NCI-H187 treated with DMSO at 0.1 percent for 48 hours (cell line): ENCODE measurements around the gene AMN.

Source experiments
- DNase-seq: peaks from one replicate; lab custom pipeline; 2025; lab: John Stamatoyannopoulos, UW

The AMN gene

DNA sequence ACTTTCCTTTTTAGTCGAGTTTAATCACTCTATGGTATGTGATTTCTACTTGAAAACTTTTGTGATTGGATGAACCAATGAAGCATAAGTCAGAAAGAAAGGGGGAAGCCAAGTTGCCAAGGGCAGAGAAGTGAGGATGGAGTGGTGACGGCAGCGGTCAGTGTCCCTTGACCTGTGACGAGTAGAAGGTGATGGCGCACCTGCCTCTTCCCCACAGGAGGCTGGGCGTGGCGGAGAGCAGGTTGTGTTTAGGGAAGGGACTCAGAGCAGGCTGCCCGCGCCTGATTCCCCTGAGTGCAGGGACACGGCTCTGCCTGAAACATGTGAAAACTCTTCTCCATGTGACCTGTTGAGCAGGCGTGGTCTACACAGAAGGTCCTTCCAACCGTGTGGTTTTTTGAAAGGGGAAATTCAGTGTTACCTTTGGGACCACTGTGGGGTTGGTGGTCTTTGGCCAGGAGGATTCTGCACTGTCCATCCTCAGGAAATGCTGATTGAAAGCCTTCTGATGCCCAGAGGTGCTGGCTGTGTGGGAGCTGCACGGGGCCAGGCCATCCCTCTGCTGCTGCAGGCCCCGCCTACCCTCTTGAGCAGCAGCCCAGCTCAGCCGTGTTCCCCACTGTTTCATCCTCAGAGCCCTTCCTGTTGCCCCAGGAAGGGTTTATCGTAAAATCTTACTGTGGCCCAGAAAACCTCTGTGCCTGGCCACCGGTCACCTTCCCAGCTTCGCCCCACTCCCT is 23.5 kb upstream of the AMN start:
- DNase-seq = peak; percentile 11

DNA sequence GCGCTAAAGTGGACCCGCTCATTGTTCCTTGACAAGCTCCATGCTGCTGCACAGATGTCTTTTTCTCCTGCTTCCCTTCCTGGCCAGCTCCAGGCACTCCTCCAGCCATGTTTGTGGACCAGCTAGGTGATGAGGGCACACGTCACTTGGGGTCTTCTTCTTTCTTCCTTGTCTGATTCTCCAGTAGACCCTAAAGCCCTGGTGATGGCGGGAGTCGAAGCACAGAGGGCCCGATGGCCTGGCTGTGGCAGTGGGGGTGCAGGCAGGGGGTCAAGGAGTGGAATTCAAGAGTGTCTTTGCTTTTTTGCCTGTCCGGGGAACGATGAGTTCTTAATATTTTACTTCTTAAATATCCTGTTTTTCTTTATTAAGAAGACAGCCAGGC is 23.0 kb upstream of the AMN start:
- no peak for DNase-seq

DNA sequence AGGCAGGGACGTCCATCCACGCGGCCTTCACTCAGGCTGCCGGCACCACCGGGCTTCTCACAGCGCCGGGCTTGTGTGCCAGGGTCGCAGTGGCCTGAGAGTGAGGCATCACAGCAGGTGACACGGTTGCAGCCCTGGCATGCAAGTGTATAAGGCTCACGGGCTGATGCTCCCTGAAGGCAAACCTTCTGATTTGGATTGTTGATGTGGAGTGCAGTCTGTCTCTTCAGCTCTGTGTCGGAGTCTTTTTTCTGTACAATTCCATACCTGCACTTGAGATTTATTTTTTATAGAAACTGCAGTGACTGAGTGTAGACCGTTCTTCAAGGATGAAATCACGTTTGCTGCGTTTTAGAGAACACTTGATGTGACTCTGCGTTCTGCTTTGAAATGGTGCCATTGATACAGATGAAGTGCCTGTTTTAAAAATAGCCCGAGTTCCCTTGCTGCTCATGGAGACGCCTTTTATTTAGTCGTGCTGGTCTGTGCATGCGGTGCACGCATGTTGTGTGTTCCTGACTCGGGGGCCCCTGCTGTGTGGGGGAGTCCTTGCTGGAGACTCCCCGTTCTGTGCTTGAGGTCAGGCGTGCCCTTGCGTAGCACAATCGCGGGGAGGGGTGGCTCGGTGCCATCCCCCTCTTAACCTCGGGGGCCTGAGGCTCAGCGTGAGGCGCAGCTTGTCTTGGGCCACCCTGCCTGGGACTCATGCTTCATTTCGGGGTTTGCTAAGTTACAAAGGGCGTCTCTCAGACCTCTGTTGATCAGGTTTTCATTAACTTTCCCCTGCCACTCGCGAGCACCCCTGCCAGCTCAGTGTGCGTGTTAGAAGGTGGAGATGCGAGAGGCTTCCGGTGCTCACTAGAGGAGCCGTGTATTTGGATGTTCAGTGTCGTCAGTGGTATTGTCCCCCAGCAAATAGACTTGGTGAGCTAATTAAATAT is 21.6 kb upstream of the AMN start:
- no peak for DNase-seq

DNA sequence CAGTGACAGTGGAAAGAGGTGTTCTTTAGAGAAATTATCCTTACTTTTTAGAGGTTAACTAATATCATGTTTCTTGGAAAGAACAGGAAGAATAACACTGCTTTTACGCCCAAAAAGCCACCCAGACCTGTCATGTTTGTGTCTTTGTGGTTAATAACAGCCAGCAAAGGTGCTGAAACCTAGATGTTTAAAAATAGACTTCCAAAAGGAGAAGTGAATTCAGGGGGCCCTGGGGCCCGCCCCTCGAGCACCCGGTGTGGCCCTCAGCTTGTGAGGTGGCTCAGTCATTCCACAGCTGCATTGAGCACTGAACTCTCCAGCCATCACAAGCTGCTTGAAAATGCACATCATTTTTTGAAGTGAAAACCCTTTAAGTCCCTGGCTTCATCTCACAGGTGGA is 20.8 kb upstream of the AMN start:
- no peak for DNase-seq

DNA sequence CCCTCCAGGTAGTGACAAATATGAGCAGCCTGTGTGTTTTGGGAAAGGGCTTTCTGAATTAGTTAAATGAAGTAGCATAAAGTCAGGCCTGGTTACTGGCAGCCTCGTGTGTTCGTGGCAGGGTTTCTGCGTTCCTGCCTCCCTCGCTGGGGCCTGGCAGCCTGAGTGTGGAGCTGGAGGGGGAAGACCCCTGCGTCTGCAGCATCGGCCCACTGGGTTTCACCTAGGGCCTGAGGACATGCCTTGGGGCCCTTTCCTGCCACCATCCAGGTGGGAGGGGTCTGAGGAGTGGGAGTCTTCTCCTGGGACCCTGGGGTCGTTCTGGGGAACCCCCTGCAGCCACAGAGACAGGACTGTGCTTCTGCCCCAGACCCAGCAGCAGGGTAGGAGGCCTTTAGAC is 20.4 kb upstream of the AMN start:
- DNase-seq = no peak

DNA sequence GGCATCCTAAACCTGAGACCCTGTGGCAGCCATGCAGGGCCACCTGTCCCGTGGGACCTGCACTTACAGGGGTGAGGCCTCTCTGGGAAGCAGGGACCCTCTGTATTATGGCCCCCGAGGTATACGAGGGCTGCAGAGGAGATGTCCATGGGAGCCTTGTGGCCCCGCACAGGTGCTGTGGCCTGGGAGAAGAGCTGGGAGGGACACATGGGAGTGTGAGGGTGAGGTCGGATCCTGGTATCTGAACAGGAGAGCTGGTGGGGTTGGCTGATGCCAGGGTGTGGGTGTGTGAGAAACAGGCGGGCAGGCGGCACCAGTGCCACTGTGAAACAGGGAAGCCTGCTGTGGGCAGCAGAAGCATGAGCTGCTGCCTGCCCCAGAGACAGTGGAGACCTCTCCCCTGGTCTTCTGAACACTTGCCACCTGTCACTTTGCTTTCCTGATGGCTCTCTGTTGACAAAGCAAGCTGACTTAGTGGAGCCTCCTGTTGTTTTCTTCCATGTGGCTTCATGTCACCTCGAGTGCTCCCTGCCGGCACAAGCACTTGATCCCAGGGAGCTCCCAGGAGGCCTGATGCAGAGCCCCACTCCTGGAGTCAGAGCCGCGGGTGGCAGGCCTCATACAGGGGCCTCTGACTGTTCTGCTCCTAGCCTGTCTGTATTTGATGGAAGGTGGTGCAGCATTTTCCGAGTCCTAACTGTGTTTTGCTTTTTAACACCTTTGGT is 19.8 kb upstream of the AMN start:
- DNase-seq = peak; percentile 15

DNA sequence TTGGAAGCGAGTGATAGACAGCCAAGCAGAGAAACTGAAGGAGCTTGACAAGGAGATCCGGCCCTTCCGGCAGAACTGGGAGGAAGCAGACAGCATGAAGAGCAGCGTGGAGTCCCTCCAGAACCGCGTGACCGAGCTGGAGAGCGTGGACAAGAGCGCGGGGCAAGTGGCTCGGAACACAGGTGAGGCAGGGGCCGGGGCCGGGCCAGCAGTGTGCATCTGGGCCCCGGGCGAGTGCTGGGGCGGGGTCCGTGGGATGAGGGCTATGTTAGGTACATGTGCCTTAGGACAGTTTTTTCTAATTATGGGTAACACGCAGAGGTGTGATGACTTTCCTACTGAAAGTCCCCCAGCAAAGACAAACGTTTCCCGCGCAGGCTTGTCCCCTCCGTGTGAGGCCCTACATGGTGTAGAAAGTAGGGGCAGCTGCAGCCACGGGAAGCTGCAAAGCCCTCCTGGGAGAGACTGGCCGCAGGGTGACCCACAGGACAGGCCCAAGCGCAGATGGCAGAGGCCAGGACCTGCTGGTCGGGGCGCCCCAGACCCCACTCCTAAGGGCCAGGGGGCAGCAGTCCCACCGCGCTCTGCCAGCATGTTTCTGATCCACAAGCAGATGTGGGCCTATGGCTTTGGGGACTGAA is 19.1 kb upstream of the AMN start:
- no peak for DNase-seq

DNA sequence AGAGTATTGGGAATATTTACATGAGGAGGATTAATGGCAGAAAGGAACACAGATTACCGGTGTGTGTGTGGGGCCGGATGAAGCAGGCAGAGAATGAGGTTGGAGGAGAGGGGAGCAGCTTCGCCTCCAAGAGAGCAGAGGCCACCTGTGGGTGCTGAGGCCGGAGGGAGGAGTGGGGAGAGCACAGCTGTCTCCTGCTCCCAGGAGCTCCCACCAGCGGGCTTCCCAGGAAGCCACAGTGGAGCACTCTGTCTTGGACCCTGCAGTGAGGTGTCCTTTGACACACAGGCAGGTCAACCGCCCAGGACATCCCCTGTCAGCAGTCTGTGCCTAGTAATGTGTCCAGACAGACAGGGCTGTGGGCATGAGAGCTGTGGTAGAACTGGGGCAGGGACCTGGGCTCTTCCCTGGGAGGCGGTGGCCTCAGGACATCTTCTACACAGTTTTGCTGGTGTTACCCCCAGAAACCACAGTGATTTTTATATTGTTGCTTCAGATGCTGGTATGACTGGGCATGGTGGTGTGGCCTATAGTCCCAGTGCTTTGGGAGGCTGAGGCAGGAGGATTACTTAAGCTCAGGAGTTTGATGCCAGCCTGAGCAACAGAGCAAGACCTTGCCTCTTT is 18.5 kb upstream of the AMN start:
- DNase-seq = no peak

DNA sequence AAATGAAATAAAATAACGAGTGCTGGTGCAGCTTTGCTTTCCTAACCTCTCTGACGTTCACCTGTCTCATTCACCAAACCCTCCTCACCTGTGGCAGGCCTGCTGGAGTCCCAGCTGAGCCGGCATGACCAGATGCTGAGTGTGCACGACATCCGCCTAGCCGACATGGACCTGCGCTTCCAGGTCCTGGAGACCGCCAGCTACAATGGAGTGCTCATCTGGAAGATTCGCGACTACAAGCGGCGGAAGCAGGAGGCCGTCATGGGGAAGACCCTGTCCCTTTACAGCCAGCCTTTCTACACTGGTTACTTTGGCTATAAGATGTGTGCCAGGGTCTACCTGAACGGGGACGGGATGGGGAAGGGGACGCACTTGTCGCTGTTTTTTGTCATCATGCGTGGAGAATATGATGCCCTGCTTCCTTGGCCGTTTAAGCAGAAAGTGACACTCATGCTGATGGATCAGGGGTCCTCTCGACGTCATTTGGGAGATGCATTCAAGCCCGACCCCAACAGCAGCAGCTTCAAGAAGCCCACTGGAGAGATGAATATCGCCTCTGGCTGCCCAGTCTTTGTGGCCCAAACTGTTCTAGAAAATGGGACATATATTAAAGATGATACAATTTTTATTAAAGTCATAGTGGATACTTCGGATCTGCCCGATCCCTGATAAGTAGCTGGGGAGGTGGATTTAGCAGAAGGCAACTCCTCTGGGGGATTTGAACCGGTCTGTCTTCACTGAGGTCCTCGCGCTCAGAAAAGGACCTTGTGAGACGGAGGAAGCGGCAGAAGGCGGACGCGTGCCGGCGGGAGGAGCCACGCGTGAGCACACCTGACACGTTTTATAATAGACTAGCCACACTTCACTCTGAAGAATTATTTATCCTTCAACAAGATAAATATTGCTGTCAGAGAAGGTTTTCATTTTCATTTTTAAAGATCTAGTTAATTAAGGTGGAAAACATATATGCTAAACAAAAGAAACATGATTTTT is 17.1 kb upstream of the AMN start:
- DNase-seq = no peak

DNA sequence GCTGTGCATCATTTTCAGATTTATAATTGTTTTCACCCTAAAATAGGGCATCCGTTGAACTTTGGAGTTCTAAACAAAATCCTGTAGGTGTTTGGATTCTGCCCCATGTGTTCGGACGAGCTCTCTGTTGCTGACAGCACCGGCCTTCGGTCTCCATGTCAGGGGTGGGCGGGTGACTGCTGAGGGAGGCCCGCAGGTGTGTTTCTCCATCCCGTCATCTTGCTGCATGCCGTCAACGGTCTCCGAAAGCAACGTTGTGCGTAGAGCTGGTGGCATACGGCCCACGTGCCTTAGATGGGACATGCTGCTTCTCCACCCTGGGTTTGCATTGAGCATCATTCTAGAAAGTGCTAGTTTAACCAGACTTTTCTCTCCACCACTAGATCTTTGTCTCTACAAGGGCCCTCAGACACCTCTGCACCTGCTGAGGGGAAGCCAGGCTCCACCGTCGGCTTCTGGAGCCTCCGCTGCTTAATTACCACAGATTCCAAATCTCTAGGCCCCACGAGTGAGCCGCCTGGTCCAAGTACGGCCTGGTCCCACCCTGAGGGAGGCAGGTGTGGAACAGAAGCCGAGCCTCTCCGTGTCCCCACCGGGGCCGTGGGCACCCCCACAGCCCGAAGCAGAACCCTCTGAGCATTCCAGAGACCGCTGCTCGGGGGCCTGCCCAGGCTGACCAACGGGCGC is 15.7 kb upstream of the AMN start:
- no peak for DNase-seq

DNA sequence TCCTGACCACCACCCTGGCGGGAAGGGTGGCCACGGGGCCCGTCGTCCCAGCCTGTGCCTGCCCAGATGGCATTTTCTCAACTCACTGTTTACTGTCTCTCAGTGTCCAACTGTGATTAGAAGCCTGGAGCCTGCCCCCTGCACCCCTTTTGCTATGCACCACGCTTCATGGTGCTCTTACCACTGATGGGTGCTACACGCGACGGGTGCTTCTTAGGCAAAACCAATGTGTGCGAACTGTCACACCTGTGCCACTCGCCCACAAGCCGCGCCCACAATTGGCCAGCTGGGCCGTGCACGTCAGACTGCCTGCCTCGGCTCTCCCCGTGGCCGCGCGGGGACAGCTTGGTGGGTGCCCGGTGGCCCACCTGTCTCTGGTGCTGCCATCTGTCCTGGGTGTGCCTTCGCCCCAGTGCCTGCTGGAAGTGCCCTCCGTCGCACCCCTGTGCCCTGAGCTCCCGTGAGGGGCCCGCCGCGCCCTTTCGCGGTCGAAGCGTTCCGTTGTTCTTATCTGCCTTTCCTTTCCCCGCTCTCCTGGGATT is 15.1 kb upstream of the AMN start:
- DNase-seq = no peak

DNA sequence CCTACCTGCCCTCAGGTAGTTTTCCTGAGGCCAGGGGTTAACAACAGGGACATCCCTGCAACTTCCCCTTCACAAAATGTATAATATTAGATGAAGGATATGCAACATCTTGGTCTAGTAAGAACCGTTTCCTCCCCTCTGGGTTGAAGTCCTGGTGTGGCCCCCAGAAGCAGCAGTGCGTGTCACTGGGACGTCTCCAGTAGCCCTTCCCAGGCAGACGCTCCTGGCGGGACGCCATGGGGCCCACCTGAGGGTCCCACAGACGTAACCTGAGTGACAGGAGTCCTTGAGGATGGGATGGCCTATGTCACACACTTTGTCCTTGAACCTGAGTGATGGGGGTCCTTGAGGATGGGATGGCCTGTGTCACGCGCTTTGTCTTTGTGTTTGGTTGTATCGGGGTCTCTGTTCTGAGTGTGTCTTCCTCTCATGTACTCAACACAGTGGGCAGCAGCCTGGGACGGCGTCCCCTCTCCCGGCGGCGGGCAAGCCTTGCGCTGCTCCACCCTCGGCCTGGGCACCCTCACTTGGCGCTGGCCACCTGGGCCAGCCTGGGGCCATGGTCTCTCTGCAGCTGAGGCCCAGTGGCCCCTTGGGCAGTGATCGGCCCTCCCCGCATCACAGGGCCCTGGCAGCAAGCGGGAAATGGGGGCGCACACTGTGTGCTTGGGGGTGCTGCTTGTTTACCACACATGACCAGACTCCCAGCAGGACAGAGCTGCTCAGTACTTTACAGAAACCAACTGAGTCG is 14.3 kb upstream of the AMN start:
- no peak for DNase-seq

DNA sequence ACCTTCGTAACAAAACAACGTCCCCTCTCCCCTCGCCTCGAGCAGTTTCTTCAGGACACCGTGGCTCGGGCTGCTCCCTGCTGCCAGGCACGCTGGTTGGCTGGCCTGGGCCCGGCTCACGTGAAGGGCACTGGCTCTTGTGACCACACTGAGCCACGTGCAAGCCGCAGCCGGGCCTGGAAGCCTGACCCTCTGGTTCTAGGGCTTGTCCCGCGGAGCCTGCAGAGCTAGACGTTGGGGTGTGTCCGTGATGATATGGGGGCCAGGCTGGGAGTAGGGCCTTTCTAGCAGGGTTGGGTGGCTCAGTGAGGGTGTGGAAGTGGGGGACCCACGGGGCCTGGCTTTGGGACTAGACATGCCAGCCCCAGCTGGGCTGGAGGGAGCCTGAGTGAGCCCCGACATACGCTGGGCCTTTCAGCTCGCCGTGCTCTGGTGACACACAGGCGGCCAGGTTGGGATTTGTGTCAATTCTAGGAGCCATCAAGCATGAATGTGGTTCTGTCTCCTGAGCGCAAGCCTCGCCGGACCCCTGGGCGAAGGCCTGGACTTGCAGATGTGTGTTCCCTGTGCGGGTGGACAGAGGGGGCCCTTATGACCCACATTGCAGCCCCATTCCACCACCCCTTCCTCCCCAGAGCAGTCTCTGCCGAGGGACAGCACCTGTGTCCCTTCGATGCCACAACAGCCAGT is 13.6 kb upstream of the AMN start:
- no peak for DNase-seq

DNA sequence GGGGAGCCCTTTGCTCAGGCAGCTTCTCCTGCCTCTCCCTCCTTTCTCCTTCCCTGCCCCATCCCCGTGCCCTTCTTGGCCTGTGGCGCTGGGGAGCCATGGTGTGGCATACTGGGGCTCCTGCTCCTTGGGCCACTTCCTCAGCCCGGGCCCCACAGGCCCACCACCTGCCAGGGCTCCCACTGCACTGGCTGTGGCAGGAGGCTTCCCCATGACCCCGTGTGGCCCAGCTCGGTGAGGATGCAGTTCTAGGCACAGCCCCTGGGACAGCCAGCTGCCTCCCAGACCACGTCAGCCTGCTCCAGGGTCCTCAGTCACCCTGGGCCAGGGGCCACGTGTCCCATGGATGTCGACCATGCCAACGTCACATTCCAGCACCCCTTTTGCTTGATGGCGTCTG is 13.0 kb upstream of the AMN start:
- no peak for DNase-seq

DNA sequence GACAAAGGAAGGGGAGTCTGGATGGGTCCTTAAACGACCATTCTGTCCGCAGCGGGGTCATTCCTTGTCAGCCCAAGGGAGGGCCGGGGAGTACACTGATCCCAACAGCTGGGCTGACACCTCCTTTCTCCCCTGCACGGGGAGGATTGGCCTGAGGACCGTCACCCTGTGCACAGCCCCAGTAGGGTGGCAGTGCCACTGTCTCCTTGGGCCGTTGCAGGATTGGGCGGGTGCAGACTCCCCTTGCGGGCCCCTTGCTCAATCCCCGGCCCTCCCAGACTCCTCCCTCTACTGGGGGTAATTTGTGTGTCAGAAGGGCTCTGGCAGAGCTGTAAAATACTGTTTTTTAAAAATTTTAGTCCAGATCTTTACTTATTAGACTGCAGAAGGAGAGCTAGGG is 12.6 kb upstream of the AMN start:
- no peak for DNase-seq

DNA sequence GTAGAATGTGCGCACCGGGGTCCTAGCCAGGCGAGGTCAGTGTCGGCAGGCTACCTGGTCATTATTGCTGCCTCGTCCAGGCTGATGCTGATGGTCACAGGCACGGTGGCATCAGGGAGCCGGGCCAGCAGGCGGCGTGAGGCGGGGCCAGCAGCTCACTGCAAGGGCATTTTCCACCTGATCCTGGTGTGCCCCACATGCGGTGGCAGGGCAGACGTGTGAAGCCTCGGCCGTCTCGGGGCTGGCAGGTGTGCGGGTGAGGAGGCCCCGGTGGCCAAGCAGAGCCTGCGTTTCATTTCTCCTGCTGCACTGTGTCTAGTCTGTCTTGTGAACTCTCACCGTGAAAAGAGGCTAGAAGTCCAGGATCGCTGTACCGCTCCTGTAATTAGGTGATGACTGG is 12.0 kb upstream of the AMN start:
- no peak for DNase-seq

DNA sequence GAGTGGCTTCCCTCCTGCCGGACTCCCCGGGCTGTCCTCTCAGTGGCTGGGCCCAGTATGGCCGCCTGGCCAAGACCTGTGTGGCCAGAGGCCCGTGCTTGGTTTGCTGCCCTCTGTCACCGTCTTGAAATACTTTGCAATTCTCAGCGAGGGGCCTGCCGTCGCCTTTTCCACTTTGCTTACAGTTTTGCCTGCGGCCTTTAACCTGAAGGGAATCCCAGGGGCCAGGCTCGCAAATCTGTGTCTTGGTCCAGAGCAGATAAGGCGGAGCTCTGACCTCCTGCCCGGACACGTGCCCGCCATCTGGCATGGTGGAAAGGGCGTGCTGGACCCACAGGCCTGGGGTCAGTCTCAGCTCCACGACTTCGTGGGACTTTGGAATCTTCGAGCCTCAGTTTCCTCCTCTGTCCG is 10.9 kb upstream of the AMN start:
- DNase-seq = no peak
